ENCODE measurements around the gene CAPN5.

The CAPN5 gene

GRCh38 chr11:77027275-77027674 is 39.5 kb upstream of the CAPN5 start:
- DNase-seq (ENCODE audit: low read depth), result no peak
- H3K4me3 ChIP-seq (ENCODE audit: low read length), result no peak overlapping the region
- TF ChIP-seq, protein P1, sequence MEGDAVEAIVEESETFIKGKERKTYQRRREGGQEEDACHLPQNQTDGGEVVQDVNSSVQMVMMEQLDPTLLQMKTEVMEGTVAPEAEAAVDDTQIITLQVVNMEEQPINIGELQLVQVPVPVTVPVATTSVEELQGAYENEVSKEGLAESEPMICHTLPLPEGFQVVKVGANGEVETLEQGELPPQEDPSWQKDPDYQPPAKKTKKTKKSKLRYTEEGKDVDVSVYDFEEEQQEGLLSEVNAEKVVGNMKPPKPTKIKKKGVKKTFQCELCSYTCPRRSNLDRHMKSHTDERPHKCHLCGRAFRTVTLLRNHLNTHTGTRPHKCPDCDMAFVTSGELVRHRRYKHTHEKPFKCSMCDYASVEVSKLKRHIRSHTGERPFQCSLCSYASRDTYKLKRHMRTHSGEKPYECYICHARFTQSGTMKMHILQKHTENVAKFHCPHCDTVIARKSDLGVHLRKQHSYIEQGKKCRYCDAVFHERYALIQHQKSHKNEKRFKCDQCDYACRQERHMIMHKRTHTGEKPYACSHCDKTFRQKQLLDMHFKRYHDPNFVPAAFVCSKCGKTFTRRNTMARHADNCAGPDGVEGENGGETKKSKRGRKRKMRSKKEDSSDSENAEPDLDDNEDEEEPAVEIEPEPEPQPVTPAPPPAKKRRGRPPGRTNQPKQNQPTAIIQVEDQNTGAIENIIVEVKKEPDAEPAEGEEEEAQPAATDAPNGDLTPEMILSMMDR (conservative IDR thresholded peaks at IDR 0.05; ENCODE audit: low read depth, low read length), result no peak

DNA sequence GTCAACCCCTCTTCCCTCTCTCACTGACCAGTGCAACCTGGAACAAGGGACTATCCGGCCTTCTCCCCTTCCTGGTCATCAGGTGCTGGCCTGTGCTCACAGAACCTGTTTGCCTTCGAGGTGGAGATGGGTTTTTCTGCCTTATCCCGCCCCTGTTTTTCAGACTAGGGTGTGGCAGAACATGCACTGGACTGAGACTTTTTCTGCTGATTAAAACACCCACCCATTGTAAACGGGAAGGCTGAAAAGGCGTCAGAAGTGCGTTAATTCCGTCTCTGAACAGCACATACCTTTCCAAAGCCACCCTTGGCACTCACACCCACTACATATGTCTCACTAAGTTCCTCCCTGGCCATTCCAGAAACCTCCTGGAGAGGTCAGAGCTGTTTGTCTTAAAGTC is 36.9 kb upstream of the CAPN5 start:
- H3K4me3 ChIP-seq (ENCODE audit: low read length), result no peak overlapping the region
- TF ChIP-seq, protein P1 (conservative IDR thresholded peaks at IDR 0.05; ENCODE audit: low read depth, low read length), result no peak
- no peak for DNase-seq (ENCODE audit: low read depth)

- DNase-seq (ENCODE audit: low read depth), result no peak
- TF ChIP-seq, protein P1 (conservative IDR thresholded peaks at IDR 0.05; ENCODE audit: low read depth, low read length), result no peak
- H3K4me3 ChIP-seq (ENCODE audit: low read length), result no peak overlapping the region
Measured at GRCh38 chr11:77030834-77031414, 35.8 kb upstream of the CAPN5 start.

GRCh38 chr11:77031599-77031998 is 35.2 kb upstream of the CAPN5 start:
- TF ChIP-seq, protein P1 (conservative IDR thresholded peaks at IDR 0.05; ENCODE audit: low read depth, low read length), result no peak
- DNase-seq (ENCODE audit: low read depth), result no peak
- no peak overlapping the region for H3K4me3 ChIP-seq (ENCODE audit: low read length)

- DNase-seq (ENCODE audit: low read depth), result no peak
- H3K4me3 ChIP-seq (ENCODE audit: low read length), result no peak overlapping the region
- TF ChIP-seq, protein P1 (conservative IDR thresholded peaks at IDR 0.05; ENCODE audit: low read depth, low read length), result no peak
Measured at GRCh38 chr11:77035039-77035438, 31.7 kb upstream of the CAPN5 start.

DNA sequence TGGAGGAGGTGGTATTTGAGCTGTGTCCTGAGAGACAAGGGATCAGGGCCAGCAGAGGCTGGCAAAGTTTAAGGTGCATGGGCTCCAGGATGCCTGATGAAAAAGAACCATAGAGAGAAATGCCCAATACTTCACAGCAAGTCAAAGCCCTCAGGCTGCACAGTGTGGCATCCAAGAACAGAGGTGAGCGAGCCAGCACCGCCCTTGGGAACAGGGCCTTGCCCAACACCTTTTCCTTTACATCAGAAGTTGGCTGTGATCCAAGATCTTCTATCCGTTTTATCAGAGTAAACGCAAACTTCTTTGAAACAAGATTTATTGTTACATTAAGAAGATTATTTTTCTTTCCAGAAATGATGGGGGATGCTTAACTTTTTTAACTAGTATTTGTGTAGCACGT is 31.2 kb upstream of the CAPN5 start:
- DNase-seq (ENCODE audit: low read depth), result no peak
- TF ChIP-seq, protein P1 (conservative IDR thresholded peaks at IDR 0.05; ENCODE audit: low read depth, low read length), result no peak
- H3K4me3 ChIP-seq (ENCODE audit: low read length), result no peak overlapping the region

DNA sequence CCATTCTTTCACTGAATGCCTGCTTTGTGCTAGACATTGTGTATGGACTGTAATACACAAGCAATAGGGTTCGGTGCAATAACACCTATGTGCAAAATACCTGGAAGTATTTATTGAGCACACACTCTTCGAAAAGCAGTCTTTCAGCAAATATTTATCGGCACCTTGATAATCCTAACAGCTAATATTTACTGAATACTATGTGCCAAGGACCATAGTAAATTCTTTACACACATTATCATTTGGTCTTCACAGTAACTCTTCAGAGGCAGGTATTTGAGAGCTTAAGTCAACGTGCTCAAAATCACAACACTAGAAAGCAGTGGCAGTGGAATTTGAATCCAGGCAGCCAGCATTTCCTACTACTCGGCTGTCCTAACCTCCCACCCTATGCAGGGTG is 30.4 kb upstream of the CAPN5 start:
- DNase-seq (ENCODE audit: low read depth), result no peak
- TF ChIP-seq, protein P1 (conservative IDR thresholded peaks at IDR 0.05; ENCODE audit: low read depth, low read length), result no peak
- H3K4me3 ChIP-seq (ENCODE audit: low read length), result no peak overlapping the region
